ENCODE measurements around the gene TRDMT1.

DNA sequence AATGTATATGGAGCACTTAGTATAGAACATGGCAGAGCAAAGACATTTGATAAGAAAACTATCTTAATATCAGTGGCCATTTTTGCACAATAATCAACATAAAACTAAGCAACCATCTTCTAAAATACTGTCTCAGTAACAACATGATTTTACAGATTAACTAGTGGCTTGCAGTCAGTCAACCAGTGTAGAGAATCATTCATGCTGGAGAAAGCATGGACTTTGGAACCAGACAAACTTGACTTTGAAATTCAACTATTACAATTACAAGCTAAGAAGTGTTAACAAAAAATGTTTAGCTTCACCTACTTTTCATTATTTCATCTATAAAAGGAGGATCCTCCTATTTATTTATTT is 99.6 kb downstream of the TRDMT1 start:
- TF ChIP-seq CTCF (IDR thresholded peaks at IDR 0.05 in 8 of 11, conservative IDR thresholded peaks at IDR 0.05 in 3 of 11), result no peak
- no peak for TF ChIP-seq POLR2A (IDR thresholded peaks at IDR 0.05)
